Activated gamma-delta T cell treated with Interleukin-2 at 50 U/mL for 16 hours (primary cell): Measurements from ENCODE around the gene SIGLEC7.

Experiments used
- DNase-seq: peaks from one replicate; pipeline ENCODE4 v3.0.0-alpha.2; 2020

SIGLEC7 gene

DNA sequence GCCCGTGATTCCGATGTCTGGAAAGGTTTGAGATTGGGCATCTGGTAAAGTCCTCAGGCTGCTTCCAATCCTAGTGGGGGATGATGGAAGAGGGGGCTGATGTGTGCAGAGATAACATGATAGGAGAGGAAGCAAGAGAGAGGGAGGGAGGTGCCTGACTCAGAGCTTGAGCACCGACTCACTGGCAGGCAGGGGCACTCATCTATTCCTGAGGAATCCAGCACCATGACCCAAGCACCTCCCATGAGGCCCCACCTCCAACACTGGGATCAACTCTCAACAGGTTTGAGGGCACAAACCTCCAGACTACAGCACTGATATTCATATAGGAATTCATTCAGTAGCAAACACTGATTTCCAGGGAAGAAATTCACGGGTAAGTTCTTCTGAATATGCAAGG is 23.0 kb upstream of the SIGLEC7 start:
- DNase-seq = no peak

- DNase-seq = no peak
Measured at GRCh38 chr19:51119611-51120010, 22.5 kb upstream of the SIGLEC7 start.

- DNase-seq = no peak
Measured at GRCh38 chr19:51120160-51120559, 21.9 kb upstream of the SIGLEC7 start.

GRCh38 chr19:51121257-51121656 is 20.8 kb upstream of the SIGLEC7 start:
- no peak for DNase-seq

DNA sequence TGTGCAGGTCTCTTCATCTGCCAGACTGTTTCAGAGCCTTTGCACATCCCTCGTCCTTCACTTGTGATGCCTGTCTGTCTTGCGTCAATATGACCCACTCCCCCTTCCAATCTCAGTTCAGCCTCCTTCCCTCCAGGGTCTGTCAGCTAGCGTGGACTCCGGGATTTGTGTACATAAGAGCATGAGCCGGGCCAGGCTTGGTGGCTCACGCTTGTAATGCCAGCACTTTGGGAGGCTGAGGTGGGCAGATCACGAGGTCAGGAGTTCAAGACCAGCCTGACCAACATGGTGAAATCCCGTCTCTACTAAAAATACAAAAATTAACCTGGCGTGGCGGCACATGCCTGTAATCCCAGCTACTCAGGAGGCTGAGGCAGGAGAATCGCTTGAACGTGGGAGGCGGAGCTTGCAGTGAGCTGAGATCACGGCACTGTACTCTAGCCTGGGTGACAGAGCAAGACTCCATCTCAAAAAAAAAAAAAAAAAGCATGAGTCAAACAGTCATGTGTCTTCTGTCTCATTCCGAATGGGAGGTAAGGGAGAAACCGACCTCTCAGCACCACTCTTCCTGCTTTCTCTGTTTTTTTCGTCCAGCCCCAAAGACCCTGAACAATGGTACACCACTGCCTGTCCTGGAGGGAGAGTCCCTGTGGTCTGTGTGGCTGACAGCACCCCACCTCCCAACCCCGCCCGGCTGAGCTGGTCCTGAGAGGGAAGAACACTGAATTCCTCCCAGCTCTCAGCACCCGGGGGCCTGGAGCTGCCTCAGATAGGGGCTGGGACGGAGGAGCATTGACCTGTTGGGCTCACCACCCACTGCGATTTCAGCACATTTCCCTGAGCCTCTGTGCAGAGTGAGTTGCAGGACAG is 19.8 kb upstream of the SIGLEC7 start:
- no peak for DNase-seq

DNA sequence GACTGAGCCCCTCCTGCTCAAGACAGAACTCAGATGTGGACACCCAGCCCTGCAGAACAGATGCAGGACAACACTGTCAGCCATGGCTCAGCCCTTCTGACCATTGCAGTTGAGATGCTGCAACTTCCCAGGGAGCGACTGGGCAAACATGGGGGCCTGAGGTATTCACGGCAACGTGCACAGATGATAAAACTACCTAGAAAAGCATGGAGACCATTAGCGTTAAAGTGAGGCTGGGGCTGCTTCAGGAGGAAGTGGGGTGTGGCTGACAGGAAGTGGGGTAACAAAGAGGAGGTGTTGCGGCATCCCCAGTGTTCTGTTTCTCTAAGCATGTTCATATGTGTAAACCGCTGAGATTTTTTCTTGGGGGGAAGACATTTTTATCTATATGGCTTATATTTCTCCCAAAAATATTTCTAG is 18.7 kb upstream of the SIGLEC7 start:
- DNase-seq = peak; percentile 65

DNA sequence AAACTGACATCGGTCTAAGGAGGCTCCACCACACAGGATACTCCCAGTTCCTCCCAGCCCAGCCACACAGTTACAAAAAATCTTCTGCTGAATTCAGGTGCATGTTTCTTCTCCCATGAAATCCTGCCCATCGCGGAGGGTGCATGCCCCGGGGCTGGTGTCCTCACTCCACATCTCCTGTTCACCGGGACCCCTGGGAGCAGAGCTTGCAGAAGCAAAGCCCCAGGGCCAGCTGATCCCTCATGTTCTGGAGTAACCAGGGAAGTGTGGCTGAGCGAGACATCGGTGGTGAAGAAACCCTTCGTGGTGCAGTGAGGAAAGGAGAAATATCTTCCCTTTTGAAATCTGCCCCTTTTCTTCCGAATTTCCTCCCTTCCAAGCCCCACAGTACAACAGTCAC is 18.3 kb upstream of the SIGLEC7 start:
- DNase-seq = no peak

DNA sequence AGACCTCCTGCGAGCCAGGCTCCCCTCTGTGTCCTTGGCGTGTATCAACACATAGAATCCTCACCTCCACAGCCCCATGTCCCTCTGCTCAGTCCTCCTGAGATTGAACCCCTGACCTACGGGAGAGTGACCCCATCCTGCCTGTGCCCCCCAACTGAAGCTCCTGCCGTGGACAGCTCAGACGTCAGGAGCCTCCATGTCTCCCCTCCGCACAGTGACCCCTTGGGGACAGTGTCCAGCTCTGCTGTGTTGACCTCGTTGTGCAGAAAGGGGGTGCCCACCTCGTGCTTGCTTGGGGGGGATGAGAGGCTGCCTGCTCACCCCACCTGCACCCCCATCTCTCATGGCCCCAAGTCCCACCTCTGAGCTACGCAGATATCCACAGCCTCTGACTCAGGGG is 17.9 kb upstream of the SIGLEC7 start:
- no peak for DNase-seq

- DNase-seq = no peak
Measured at GRCh38 chr19:51124729-51125128, 17.4 kb upstream of the SIGLEC7 start, which contains the start of gene SIGLEC9. Gene SIGLEC9, plus strand, starts transcription at chr19:51124906. Its CDS starts 69 bp downstream, at chr19:51124975.

DNA sequence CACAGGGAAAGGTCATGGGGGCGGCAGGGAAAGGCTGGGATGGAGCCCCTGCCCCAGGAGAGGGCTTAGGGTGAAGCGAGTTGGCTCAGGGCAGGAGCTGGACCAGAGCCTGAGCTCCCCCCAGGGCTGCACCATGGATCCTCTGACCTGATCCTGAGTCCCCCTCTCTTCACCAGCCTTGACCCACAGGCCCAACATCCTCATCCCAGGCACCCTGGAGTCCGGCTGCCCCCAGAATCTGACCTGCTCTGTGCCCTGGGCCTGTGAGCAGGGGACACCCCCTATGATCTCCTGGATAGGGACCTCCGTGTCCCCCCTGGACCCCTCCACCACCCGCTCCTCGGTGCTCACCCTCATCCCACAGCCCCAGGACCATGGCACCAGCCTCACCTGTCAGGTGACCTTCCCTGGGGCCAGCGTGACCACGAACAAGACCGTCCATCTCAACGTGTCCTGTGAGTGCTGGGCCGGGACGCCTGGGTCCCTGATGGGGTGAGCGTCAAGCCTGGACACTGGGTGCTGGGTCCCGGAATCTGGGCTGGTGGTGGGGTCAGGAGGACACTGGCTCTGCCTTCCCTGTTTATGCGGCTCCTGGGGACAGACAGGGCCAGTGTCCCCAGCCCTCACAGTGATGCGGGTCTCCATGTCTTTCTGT is 16.6 kb upstream of the SIGLEC7 start:
- no peak for DNase-seq

DNA sequence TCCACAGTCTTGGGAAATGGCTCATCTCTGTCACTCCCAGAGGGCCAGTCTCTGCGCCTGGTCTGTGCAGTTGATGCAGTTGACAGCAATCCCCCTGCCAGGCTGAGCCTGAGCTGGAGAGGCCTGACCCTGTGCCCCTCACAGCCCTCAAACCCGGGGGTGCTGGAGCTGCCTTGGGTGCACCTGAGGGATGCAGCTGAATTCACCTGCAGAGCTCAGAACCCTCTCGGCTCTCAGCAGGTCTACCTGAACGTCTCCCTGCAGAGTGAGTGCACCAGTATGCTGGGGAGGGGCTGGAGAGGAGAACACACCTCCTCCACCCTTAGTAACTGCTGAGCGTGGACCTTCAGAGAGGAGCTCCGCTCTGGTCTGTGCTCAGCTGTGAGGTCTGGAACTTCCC is 15.1 kb upstream of the SIGLEC7 start:
- DNase-seq = no peak

GRCh38 chr19:51127755-51128154 is 14.3 kb upstream of the SIGLEC7 start:
- peak; percentile 36 for DNase-seq

GRCh38 chr19:51128227-51128626 is 13.9 kb upstream of the SIGLEC7 start:
- no peak for DNase-seq

DNA sequence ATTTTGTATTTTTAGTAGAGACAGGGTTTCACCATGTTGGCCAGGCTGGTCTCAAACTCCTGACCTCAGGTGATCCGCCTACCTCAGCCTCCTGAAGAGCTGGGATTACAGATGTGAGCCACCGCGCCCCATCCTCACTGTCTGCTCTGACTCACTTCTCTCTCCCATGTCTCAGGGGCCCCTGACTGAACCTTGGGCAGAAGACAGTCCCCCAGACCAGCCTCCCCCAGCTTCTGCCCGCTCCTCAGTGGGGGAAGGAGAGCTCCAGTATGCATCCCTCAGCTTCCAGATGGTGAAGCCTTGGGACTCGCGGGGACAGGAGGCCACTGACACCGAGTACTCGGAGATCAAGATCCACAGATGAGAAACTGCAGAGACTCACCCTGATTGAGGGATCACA is 12.4 kb upstream of the SIGLEC7 start:
- no peak for DNase-seq

- peak; percentile 44 for DNase-seq
Measured at GRCh38 chr19:51131780-51132680, 10.1 kb upstream of the SIGLEC7 start.

- DNase-seq = no peak
Measured at GRCh38 chr19:51135004-51135403, 7.1 kb upstream of the SIGLEC7 start.

DNA sequence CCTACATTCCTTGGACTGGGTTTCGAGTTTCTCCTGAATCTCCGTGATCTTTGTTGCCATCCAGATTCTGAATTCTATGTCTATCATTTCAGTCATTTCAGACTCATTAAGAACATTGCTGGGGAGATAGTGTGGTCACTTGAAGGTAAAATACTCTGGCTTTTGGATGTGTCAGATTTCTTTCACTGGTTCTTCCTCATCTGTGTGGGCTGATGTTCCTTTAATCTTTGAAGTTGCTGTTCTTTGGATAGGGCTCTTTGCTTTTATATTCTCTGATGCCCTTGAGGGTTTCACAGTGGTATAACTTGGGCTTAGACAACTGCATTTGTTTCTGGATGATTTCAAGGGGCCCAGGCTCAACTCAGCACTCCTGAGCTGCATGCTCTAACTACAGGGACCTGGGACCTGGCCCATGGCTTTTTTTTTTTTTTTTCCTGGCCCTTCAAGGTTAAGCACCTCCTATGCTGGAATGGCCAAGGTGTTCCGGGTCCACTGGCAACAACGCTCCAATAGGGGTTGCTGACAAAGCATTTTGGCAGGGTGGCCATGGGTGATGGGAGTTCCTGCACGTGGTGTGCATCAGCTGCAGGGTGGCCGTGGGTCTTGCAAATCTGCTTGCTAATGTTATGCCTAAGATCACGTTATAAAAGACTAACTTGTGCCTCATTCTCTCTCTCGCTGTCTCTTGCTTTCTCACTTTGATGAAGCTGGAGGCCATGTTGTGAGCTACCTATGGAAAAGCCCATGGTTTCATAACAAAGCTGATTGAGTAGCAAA is 5.9 kb upstream of the SIGLEC7 start:
- DNase-seq = no peak

DNA sequence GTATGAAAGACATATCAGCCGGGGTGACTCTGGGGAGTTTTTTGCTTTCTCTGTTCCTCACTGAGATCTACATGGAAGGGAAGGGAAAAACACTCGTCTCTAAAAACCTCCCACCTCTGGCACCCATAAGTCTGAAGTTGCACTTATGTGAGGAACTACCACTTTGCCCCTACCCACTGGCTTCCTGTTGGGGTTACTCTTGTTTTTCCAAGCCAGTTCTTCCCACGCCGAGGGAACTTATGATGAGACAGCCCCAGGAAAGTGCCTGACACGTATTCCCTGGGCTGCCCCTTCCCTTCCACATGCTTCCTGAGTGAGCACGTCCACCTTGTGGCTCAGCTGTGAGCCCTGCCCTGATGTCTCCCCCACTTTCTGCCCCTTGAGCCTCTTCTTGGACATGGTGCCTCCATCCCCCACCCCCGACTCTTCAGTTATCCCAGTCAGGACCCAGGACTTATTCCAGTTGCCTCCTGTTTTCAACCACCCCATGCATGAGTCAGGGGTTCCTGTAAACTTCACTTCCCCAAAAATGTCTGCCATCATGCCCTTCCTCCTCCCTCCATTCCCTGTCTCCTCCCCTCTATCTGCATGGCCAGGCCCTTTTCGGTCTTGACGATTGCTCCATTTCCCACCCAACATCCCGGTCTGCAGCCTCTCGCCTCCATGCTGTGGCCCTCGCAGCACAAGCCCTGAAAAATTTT is 5.1 kb upstream of the SIGLEC7 start:
- DNase-seq = no peak

DNA sequence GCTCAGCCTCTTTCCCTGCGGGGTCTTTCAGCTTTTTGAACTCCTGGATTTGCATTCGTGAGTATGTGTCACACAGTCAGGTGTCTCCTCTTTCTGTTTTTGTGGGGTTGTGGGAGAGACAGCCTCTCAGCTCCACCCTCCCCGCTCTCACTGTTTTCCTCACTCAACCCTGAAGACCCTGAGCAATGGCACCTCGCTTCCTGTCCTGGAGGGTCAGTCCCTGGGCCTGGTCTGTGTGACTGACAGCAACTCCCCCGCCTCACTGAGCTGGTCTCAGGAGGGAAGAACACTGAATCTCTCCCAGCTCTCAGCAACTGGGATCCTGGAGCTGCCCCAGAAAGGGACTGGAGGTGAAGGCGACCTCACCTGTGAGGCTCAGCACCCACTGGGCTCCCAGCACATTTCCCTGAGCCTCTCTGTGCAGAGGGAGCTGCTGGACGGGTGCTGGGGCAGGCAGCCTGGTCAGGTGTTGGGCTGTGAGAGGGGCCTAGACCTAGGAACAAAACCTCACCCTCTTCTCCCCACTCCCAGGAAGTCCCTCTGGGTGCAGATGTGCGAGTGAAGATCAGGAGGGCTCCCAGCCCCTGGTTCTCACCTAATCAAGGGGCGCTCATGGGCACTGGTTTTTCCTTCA is 4.2 kb upstream of the SIGLEC7 start:
- no peak for DNase-seq

GRCh38 chr19:51138549-51138979 is 3.5 kb upstream of the SIGLEC7 start:
- DNase-seq = no peak

DNA sequence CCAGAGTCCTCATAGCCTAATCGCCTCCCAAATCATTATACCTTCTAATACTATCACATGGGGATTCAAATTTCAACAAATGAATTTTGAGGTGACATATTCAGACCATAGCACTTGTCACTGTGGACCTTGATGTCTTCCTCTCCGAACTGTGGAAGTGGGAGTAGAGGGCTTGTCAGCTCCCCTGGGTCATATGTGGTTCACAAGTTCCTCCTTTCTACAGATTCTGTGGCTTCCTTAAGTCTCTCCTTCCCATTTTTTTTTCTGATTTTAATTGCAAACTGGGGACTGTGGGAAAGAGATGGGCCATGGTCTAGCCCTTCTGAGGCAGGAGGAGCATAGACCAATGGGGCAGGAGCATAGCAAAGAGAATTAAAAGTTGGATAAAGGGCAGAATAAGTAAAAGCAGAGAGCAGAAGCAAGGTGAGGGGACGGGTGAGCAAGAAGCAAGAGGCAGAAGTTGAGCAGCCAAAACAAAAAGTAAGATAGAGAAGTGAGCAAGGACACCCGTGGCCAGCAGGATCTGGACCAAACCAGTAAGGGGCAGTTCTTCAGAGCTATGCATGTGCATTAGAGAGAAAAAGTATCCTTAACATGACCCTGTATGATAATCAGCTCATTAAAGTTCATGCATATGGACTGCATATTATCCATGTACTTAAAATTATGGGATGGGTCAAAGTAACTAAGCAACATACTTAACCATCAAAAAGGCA is 2.6 kb upstream of the SIGLEC7 start:
- DNase-seq = no peak
